K562 (cell line): ENCODE results near the gene PCK1. TPM values are rescaled to one million over a fixed set of nuclear protein-coding genes. Genes with fewer than 3 reads are reported as not detected.
A peak's percentile ranks its signal among the peaks of the same experiment; 100 is the strongest.

Experiments used
- ARID1B ChIP-seq: fragments of 450-650 bp; IDR thresholded peaks from 2 replicates; pipeline ENCODE4 v1.6.1; 2016; ENCODE audit warnings: antibody characterized with exemption, mild to moderate bottlenecking, inconsistent platforms
- CBX5 ChIP-seq: IDR thresholded peaks from 2 replicates; pipeline ENCODE4 v1.6.1; 2014; ENCODE audit warnings: low read depth, borderline replicate concordance
- HCFC1 ChIP-seq: IDR thresholded peaks from 2 replicates; pipeline ENCODE4 v1.6.1; 2012; ENCODE audit warnings: low read depth, low read length, improper control_type of control experiment
- PML ChIP-seq: IDR thresholded peaks from 2 replicates; pipeline ENCODE4 v1.6.1; 2012; ENCODE audit warnings: low read length, inconsistent platforms
- RNF2 ChIP-seq: sonication (generic); IDR thresholded peaks from 2 replicates; pipeline ENCODE4 v1.6.1; 2016
- TAF1 ChIP-seq: IDR thresholded peaks from 2 replicates; pipeline ENCODE4 v1.6.1; 2011; ENCODE audit warnings: mild to moderate bottlenecking, low read length, moderate library complexity; ENCODE audit not compliant: insufficient read depth, control insufficient read depth, severe bottlenecking; ENCODE audit errors: extremely low read depth
- TCF3 ChIP-seq: sonication (generic); formaldehyde crosslinking; IDR thresholded peaks from 2 replicates; pipeline ENCODE4 v1.4.0; 2020; ENCODE audit warnings: mild to moderate bottlenecking, missing genetic modification reagents
- ZNF232 ChIP-seq: sonication (generic); formaldehyde crosslinking; IDR thresholded peaks from 2 replicates; pipeline ENCODE4 v1.8.0; 2022; ENCODE audit warnings: mild to moderate bottlenecking, missing genetic modification reagents
- ZNF644 ChIP-seq: fragments of 200-800 bp; sonication (Bioruptor generic); IDR thresholded peaks from 2 replicates; pipeline ENCODE4 v1.6.1; 2016; ENCODE audit warnings: low read depth, missing genetic modification characterization, missing compliant biosample characterization
- polyA plus RNA-seq, 8 experiments: library from polyadenylated mRNA; depleted of rRNA in 4 of 8; stranded (reverse) in 5 of 8; unstranded in 3 of 8; fragments of >200 nt; fragmentation: Nextera tagmentation in 2 of 8; fragmentation: Illumina TruSeq in 1 of 8; extraction: Ambion mirVana in 2 of 8; extraction: Trizol in 1 of 8; gene quantifications; 2 replicates each; pipeline versions ENCODE4 v1.2.1 to v1.2.3, GENCODE V29; 2011 to 2014; ENCODE audit warnings: inconsistent platforms in 1 of 8, missing spikeins in 1 of 8
- total RNA-seq, 7 experiments: library from RNA; depleted of rRNA in 6 of 7; stranded (reverse); fragments of >200 nt in 6 of 7; fragmentation: Illumina TruSeq in 2 of 7; extraction: Trizol in 2 of 7; gene quantifications; 2 replicates each; pipeline versions ENCODE4 v1.2.1 to v1.2.3, GENCODE V29; 2011 to 2021; ENCODE audit warnings: low replicate concordance in 1 of 7
- TF ChIP-seq, protein P1 (sequence below): fragments of 150-350 bp; IDR thresholded peaks from 2 replicates; pipeline ENCODE4 v1.6.1; 2014; ENCODE audit warnings: low read depth, mild to moderate bottlenecking, low read length, borderline replicate concordance

PCK1 gene
- total and polyA plus RNA-seq, 9 of the 15 experiments (the other 6 are each of a cell fraction or from before 2014, with no cell fraction given), result 0.05 to 0.73 (median 0.15) TPM

DNA sequence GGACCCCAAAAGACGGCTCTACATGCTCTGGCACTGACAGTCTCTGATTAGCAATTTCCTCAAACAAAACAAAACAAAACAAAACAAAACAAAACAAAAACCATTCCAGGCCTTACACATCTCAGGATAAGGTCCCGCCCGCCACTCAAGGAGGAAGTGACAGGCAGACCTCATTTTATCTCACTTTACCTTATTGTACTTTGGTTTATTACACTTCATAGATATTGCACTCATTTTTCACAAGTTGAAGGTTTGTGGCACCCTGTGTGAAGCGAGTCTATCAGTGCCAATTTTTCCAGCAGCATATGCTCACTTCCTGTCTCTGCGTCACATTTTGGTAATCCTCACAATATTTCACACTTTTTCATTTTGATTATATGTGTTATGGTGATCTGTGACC, 44.1 kb downstream of the PCK1 start (continued):
- TF ChIP-seq, protein P1, sequence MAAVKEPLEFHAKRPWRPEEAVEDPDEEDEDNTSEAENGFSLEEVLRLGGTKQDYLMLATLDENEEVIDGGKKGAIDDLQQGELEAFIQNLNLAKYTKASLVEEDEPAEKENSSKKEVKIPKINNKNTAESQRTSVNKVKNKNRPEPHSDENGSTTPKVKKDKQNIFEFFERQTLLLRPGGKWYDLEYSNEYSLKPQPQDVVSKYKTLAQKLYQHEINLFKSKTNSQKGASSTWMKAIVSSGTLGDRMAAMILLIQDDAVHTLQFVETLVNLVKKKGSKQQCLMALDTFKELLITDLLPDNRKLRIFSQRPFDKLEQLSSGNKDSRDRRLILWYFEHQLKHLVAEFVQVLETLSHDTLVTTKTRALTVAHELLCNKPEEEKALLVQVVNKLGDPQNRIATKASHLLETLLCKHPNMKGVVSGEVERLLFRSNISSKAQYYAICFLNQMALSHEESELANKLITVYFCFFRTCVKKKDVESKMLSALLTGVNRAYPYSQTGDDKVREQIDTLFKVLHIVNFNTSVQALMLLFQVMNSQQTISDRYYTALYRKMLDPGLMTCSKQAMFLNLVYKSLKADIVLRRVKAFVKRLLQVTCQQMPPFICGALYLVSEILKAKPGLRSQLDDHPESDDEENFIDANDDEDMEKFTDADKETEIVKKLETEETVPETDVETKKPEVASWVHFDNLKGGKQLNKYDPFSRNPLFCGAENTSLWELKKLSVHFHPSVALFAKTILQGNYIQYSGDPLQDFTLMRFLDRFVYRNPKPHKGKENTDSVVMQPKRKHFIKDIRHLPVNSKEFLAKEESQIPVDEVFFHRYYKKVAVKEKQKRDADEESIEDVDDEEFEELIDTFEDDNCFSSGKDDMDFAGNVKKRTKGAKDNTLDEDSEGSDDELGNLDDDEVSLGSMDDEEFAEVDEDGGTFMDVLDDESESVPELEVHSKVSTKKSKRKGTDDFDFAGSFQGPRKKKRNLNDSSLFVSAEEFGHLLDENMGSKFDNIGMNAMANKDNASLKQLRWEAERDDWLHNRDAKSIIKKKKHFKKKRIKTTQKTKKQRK, result no peak
- TF ChIP-seq PML, result no peak
- no peak for TF ChIP-seq ZNF232 (CRISPR knock-in tag)
- peak; percentile 35 for TF ChIP-seq TCF3 (CRISPR knock-in tag)
- TF ChIP-seq CBX5, result no peak
- TF ChIP-seq ZNF644 (tag), result no peak
- TF ChIP-seq HCFC1, result no peak
- no peak for TF ChIP-seq RNF2
- TF ChIP-seq TAF1, result no peak
- TF ChIP-seq ARID1B, result peak; percentile 40; the same call in 1 of the 2 replicates
